ENCODE results near the gene GPC3.
"Not testable (repeated sequence)": the region's sequence is repeated elsewhere in the genome, so short reads cannot be mapped to it uniquely, and the experiment has no call there.

GPC3 gene

GRCh38 chrX:133749951-133750350 is 235.4 kb downstream of the GPC3 start:
- Mint-ChIP-seq H3K9me3 (no peaks in the 10 kb centered on the region), H3K27ac (no peak overlapping the region), H3K27me3 (no peaks in the 10 kb centered on the region), H3K36me3 (ENCODE audit: low read depth) (no peaks in the 10 kb centered on the region), H3K4me1 (ENCODE audit: low read depth) (peaks cover 35% of the 10 kb centered on the region), H3K4me3 (no peak overlapping the region)

DNA sequence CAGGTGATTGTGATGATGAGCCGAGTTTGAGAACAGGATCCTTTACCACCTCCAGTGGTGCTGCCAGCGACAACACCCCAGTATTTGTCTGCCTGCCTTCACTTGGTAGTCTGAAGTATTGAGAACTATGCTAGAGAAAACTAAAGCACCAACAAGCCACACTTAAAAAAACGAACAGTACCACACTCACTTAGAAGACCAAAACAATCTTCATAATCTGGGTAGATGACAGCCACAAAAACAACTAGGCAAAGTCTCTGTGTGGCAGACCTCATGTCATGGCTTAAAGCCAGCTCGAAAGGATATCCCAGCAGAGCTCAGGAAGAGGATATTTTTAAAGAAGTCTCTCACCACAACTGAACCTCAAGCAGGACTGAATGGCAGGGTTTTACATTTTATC is 236.0 kb downstream of the GPC3 start:
- Mint-ChIP-seq H3K27me3 (no peaks in the 10 kb centered on the region), H3K36me3 (ENCODE audit: low read depth) (no peaks in the 10 kb centered on the region), H3K27ac (no peak overlapping the region), H3K4me1 (ENCODE audit: low read depth) (peaks cover 35% of the 10 kb centered on the region), H3K4me3 (no peak overlapping the region), H3K9me3 (no peaks in the 10 kb centered on the region)

DNA sequence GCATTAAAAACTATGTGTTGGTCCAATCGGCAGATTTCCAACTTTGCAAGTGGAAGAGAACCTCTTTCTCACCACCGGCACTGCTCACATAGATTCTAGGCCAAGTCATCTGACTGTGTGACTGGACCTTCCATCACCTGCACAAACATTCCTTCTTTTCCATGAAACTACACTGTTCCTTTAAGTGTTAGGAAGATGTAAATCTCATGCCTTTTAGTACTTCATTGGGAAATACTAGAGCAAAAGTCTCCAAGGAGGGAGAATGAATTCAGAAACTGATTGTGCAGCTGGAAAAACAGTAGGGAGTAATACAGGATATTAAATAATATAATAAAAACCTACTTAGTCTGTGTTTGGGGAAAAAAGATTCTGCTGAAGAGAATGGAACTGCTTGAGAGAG is 238.2 kb downstream of the GPC3 start:
- H3K9me3 Mint-ChIP-seq = no peaks in the 10 kb centered on the region
- H3K27me3 Mint-ChIP-seq = no peaks in the 10 kb centered on the region
- no peaks in the 10 kb centered on the region for H3K36me3 Mint-ChIP-seq (ENCODE audit: low read depth)
- H3K4me1 Mint-ChIP-seq (ENCODE audit: low read depth) = peaks cover 40% of the 10 kb centered on the region
- H3K27ac Mint-ChIP-seq = no peak overlapping the region
- no peak overlapping the region for H3K4me3 Mint-ChIP-seq

- Mint-ChIP-seq H3K36me3 (ENCODE audit: low read depth) (no peaks in the 10 kb centered on the region), H3K9me3 (no peaks in the 10 kb centered on the region), H3K4me1 (ENCODE audit: low read depth) (peaks cover 40% of the 10 kb centered on the region), H3K27ac (no peak overlapping the region), H3K4me3 (no peak overlapping the region), H3K27me3 (no peaks in the 10 kb centered on the region)
Observed at GRCh38 chrX:133746593-133746992, 238.8 kb downstream of the GPC3 start.

DNA sequence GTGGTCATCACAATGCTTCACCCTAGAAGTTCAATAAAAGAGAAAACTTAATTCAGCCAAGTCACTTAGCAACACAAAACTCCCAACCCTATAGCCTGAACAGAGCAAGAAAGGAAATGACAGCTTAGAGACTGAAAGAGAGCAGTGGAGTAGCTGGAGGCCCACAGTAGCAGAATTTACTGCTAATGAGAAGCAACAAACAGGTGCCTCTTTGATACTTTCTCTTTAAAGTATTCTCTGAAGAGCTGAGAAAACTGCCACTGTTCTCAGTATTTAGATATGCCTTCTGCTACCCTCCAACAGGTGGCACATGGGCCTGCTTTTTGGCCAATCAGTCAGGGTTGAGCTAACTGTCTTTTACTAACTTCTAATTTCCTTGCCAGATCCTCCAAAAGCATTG is 240.0 kb downstream of the GPC3 start:
- Mint-ChIP-seq H3K27me3 (no peaks in the 10 kb centered on the region), H3K4me3 (no peak overlapping the region), H3K9me3 (no peaks in the 10 kb centered on the region), H3K36me3 (ENCODE audit: low read depth) (no peaks in the 10 kb centered on the region), H3K4me1 (ENCODE audit: low read depth) (peaks cover 38% of the 10 kb centered on the region), H3K27ac (no peak overlapping the region)

DNA sequence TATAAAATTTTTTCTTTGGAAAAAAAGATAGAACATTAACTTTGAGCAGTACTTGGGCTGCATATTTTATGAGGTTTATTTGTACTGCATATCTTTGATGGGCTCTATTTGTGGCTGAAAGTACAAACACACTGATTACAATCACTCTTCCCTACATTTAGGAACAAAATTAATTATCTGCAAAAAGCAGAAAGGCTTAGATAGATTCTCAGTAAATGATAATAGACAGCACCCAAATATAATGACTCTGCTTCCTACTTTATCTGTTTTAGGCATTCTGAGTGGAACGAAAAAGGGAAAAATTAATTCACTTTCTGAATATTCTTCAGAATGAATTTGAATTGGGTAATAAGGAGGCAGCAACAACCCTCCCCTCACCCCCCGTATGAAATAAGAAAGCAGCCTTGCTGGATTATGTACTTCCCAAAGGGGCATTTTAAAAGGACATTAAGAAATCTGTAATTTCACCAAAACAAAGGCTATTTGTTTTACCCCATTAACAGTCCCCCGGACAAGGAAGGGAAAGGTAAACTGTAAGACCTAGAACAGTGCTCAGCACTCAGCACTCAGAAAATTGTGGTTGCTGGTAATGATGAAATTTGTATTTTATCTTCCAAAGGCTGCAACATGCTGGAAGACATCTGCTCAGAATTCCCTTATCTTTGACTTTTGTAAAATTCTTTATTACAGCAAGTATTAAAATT is 242.6 kb downstream of the GPC3 start:
- Mint-ChIP-seq H3K4me3 (no peak overlapping the region), H3K27ac (no peak overlapping the region), H3K9me3 (no peaks in the 10 kb centered on the region), H3K4me1 (ENCODE audit: low read depth) (peaks cover 22% of the 10 kb centered on the region), H3K36me3 (ENCODE audit: low read depth) (no peaks in the 10 kb centered on the region), H3K27me3 (no peaks in the 10 kb centered on the region)

- Mint-ChIP-seq H3K36me3 (ENCODE audit: low read depth) (no peaks in the 10 kb centered on the region), H3K27ac (no peak overlapping the region), H3K4me3 (no peak overlapping the region), H3K4me1 (ENCODE audit: low read depth) (peaks cover 17% of the 10 kb centered on the region), H3K9me3 (no peaks in the 10 kb centered on the region), H3K27me3 (no peaks in the 10 kb centered on the region)
Observed at GRCh38 chrX:133741303-133741702, 244.1 kb downstream of the GPC3 start.

GRCh38 chrX:133726642-133727041 is 258.8 kb downstream of the GPC3 start:
- Mint-ChIP-seq H3K9me3 (no peaks in the 10 kb centered on the region), H3K27ac (no peak overlapping the region), H3K4me1 (ENCODE audit: low read depth) (peaks cover 10% of the 10 kb centered on the region), H3K36me3 (ENCODE audit: low read depth) (no peaks in the 10 kb centered on the region), H3K4me3 (no peak overlapping the region), H3K27me3 (no peaks in the 10 kb centered on the region)

- H3K27ac Mint-ChIP-seq = no peak overlapping the region
- H3K9me3 Mint-ChIP-seq = no peaks in the 10 kb centered on the region
- H3K4me3 Mint-ChIP-seq = no peak overlapping the region
- no peaks in the 10 kb centered on the region for H3K36me3 Mint-ChIP-seq (ENCODE audit: low read depth)
- H3K4me1 Mint-ChIP-seq (ENCODE audit: low read depth) = peaks cover 10% of the 10 kb centered on the region
- H3K27me3 Mint-ChIP-seq = no peaks in the 10 kb centered on the region
Observed at GRCh38 chrX:133726211-133726630, 259.2 kb downstream of the GPC3 start.

GRCh38 chrX:133723930-133724329 is 261.5 kb downstream of the GPC3 start:
- peaks cover 10% of the 10 kb centered on the region for H3K4me1 Mint-ChIP-seq (ENCODE audit: low read depth)
- no peaks in the 10 kb centered on the region for H3K27me3 Mint-ChIP-seq
- no peak overlapping the region for H3K27ac Mint-ChIP-seq
- no peaks in the 10 kb centered on the region for H3K9me3 Mint-ChIP-seq
- no peaks in the 10 kb centered on the region for H3K36me3 Mint-ChIP-seq (ENCODE audit: low read depth)
- H3K4me3 Mint-ChIP-seq = no peak overlapping the region

GRCh38 chrX:133722756-133723155 is 262.6 kb downstream of the GPC3 start:
- Mint-ChIP-seq H3K9me3 (no peaks in the 10 kb centered on the region), H3K36me3 (ENCODE audit: low read depth) (no peaks in the 10 kb centered on the region), H3K27ac (no peak overlapping the region), H3K4me3 (peak overlapping the region; percentile 49), H3K4me1 (ENCODE audit: low read depth) (peaks cover 10% of the 10 kb centered on the region), H3K27me3 (no peaks in the 10 kb centered on the region)

DNA sequence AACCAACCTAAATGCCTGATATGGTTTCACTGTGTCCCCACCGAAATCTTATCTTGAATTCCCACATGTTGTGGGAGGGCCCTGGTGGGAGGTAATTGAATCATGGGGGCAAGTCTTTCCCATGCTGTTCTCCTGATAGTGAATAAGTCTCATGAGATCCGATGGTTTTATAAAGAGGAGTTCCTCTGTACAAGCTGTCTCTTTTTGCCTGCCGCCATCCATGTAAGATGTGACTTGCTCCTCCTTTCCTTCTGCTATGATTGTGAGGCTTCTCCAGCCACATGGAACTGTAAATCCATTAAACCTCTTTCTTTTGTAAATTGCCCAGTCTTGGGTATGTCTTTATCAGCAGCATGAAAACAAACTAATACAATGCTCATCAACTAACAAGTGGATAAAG is 265.1 kb downstream of the GPC3 start:
- not testable (repeated sequence) for H3K4me1 Mint-ChIP-seq (ENCODE audit: low read depth); H3K9me3 Mint-ChIP-seq; H3K4me3 Mint-ChIP-seq; H3K36me3 Mint-ChIP-seq (ENCODE audit: low read depth); H3K27me3 Mint-ChIP-seq; H3K27ac Mint-ChIP-seq

- no peaks in the 10 kb centered on the region for H3K9me3 Mint-ChIP-seq
- H3K4me3 Mint-ChIP-seq = no peak overlapping the region
- H3K27ac Mint-ChIP-seq = no peak overlapping the region
Observed at GRCh38 chrX:133715715-133716114, 269.7 kb downstream of the GPC3 start.

GRCh38 chrX:133709501-133709900 is 275.9 kb downstream of the GPC3 start:
- Mint-ChIP-seq H3K27me3 (no peaks in the 10 kb centered on the region), H3K9me3 (no peaks in the 10 kb centered on the region), H3K27ac (no peak overlapping the region), H3K4me1 (ENCODE audit: low read depth) (no peaks in the 10 kb centered on the region), H3K36me3 (ENCODE audit: low read depth) (no peaks in the 10 kb centered on the region), H3K4me3 (no peak overlapping the region)

More at GRCh38 chrX:133715715-133716114, 269.7 kb downstream of the GPC3 start:
- H3K36me3 Mint-ChIP-seq (ENCODE audit: low read depth) = no peaks in the 10 kb centered on the region
- no peaks in the 10 kb centered on the region for H3K27me3 Mint-ChIP-seq
- H3K4me1 Mint-ChIP-seq (ENCODE audit: low read depth) = no peaks in the 10 kb centered on the region

DNA sequence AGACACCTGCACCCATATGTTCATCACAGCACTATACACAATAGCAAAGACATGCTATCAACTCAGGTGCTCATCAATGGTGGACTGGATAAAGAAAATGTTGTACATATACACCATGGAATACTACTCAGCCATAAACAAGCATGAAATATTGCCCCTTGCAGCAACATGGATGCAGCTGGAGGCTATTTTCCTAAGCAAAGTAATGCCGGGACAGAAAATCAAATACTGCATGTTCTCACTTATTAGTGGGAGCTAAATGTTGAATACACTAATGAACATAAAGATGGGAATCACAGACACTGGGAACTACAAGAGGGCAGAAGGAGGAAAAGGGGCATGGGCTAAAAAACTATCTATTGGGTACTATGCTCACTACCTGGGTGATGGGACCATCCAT is 278.5 kb downstream of the GPC3 start:
- Mint-ChIP-seq H3K9me3 (no peaks in the 10 kb centered on the region), H3K27me3 (no peaks in the 10 kb centered on the region), H3K36me3 (ENCODE audit: low read depth) (no peaks in the 10 kb centered on the region), H3K4me3 (no peak overlapping the region), H3K27ac (no peak overlapping the region), H3K4me1 (ENCODE audit: low read depth) (no peaks in the 10 kb centered on the region)

DNA sequence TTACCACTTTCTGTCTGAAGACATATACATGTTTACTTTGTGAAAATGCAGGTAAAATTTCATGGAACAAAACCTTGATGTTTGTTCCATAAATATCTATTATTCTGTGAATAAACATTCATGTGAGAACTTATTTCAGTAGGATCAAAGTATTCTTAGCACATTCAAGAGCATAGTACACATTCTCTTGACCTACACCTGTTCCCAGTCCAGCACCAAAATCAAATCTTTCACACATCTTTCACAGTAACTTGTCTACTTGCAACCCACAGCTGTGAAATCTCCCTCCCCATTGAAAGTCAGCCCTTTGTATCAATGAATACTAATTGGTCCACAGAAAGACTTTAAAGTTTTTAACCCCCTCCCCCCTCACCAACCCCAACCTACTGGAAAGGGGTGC is 283.2 kb downstream of the GPC3 start:
- Mint-ChIP-seq H3K4me1 (ENCODE audit: low read depth) (no peaks in the 10 kb centered on the region), H3K36me3 (ENCODE audit: low read depth) (no peaks in the 10 kb centered on the region), H3K27ac (no peak overlapping the region), H3K4me3 (no peak overlapping the region), H3K27me3 (no peaks in the 10 kb centered on the region), H3K9me3 (no peaks in the 10 kb centered on the region)

Measured in stimulated activated naive CD8-positive, alpha-beta T cell treated with anti-CD3 and anti-CD28 coated beads, Interleukin-15, Interleukin-2, amounts not matched to agents 100 ng/mL and 50 ng/mL, for 24 hours (primary cell).